ENCODE measurements around the gene KCNJ9. TPM values are rescaled to one million over a fixed set of nuclear protein-coding genes. Genes with fewer than 3 reads are reported as not detected.
"Not testable (repeated sequence)": the region's sequence is repeated elsewhere in the genome, so short reads cannot be mapped to it uniquely, and the experiment has no call there.

Gene KCNJ9
- total and polyA plus RNA-seq, 4 donors: not detected

- no peaks in the 10 kb centered on the region for H3K27me3 ChIP-seq (ENCODE audit: control insufficient read depth in 4 of 4, insufficient read depth in 4 of 4, low read length in 3 of 4)
- H3K9ac ChIP-seq (ENCODE audit: low read depth in 1 of 2, low read length in 2 of 2): no peak overlapping the region
- no peak overlapping the region for H3K27ac ChIP-seq (ENCODE audit: low read depth in 1 of 2, low read length in 2 of 2)
- no peak overlapping the region for H3K4me3 ChIP-seq (ENCODE audit: low read depth in 1 of 3, low read length in 3 of 3)
- peaks cover 0 to 15% (median 5%) of the 10 kb centered on the region in 4 donors for H3K4me1 ChIP-seq (ENCODE audit: control insufficient read depth in 4 of 4, insufficient read depth in 4 of 4, low read length in 3 of 4)
- H3K9me3 ChIP-seq (ENCODE audit: control insufficient read depth in 4 of 4, low read length in 3 of 4): no peaks in the 10 kb centered on the region
- no peak for TF ChIP-seq REST (IDR thresholded peaks at IDR 0.05)
- no peak for TF ChIP-seq ATF3 (IDR thresholded peaks at IDR 0.05)
- TF ChIP-seq SP1 (IDR thresholded peaks at IDR 0.05): no peak
- TF ChIP-seq FOXA2 (IDR thresholded peaks at IDR 0.05): no peak
- no peak for TF ChIP-seq JUND (IDR thresholded peaks at IDR 0.05)
- no peak for TF ChIP-seq TAF1 (conservative IDR thresholded peaks at IDR 0.05)
- no peaks in the 10 kb centered on the region for H3K36me3 ChIP-seq (ENCODE audit: control insufficient read depth in 4 of 4, insufficient read depth in 3 of 4, low read depth in 1 of 4, low read length in 3 of 4)
- 84% methylated on average over 3 of the region's 3 CpGs for WGBS
- no peak for DNase-seq (ENCODE audit: low spot score)
These were observed 32.2 kb upstream of the KCNJ9 start for GRCh38 chr1:160049101-160049500.

- DNase-seq (ENCODE audit: low spot score): not testable (repeated sequence)
- 82% methylated on average over 2 of the region's 2 CpGs for WGBS
These were observed 31.2 kb upstream of the KCNJ9 start for GRCh38 chr1:160050182-160050581.

GRCh38 chr1:160050619-160051018 is 30.7 kb upstream of the KCNJ9 start:
- Histone ChIP-seq H3K27me3 (ENCODE audit: control insufficient read depth in 4 of 4, insufficient read depth in 4 of 4, low read length in 3 of 4) (no peaks in the 10 kb centered on the region), H3K9me3 (ENCODE audit: control insufficient read depth in 4 of 4, low read length in 3 of 4) (no peaks in the 10 kb centered on the region), H3K27ac (ENCODE audit: low read depth in 1 of 2, low read length in 2 of 2) (no peak overlapping the region), H3K9ac (ENCODE audit: low read depth in 1 of 2, low read length in 2 of 2) (no peak overlapping the region), H3K4me3 (ENCODE audit: low read depth in 1 of 3, low read length in 3 of 3) (no peak overlapping the region), H3K36me3 (ENCODE audit: control insufficient read depth in 4 of 4, insufficient read depth in 3 of 4, low read depth in 1 of 4, low read length in 3 of 4) (no peaks in the 10 kb centered on the region), H3K4me1 (ENCODE audit: control insufficient read depth in 4 of 4, insufficient read depth in 4 of 4, low read length in 3 of 4) (peaks cover 0 to 12% (median 4%) of the 10 kb centered on the region in 4 donors)
- WGBS: 89% methylated on average over 1 of the region's 1 CpG
- TF ChIP-seq TAF1 (conservative IDR thresholded peaks at IDR 0.05) (no peak), SP1 (IDR thresholded peaks at IDR 0.05) (no peak), ZBTB33 (IDR thresholded peaks at IDR 0.05) (no peak), JUND (IDR thresholded peaks at IDR 0.05) (no peak), HNF4A (conservative IDR thresholded peaks at IDR 0.05) (no peak), FOXA2 (IDR thresholded peaks at IDR 0.05) (no peak), CTCF (IDR thresholded peaks at IDR 0.05; ENCODE audit: low read depth, low read length, missing input control) (no peak), RAD21 (IDR thresholded peaks at IDR 0.05) (no peak), MAX (IDR thresholded peaks at IDR 0.05) (no peak), HNF4G (IDR thresholded peaks at IDR 0.05) (no peak), ATF3 (IDR thresholded peaks at IDR 0.05) (no peak), FOXA1 (IDR thresholded peaks at IDR 0.05) (no peak)
- no peak for DNase-seq (ENCODE audit: low spot score)

More at GRCh38 chr1:160050182-160050581, 31.2 kb upstream of the KCNJ9 start:
- not testable (repeated sequence) for H3K27ac ChIP-seq (ENCODE audit: low read depth in 1 of 2, low read length in 2 of 2); H3K9ac ChIP-seq (ENCODE audit: low read depth in 1 of 2, low read length in 2 of 2); H3K4me3 ChIP-seq (ENCODE audit: low read depth in 1 of 3, low read length in 3 of 3); H3K36me3 ChIP-seq (ENCODE audit: control insufficient read depth in 4 of 4, insufficient read depth in 3 of 4, low read depth in 1 of 4, low read length in 3 of 4); H3K9me3 ChIP-seq (ENCODE audit: control insufficient read depth in 4 of 4, low read length in 3 of 4); H3K27me3 ChIP-seq (ENCODE audit: control insufficient read depth in 4 of 4, insufficient read depth in 4 of 4, low read length in 3 of 4)
- peaks cover 0 to 15% (median 5%) of the 10 kb centered on the region in 4 donors for H3K4me1 ChIP-seq (ENCODE audit: control insufficient read depth in 4 of 4, insufficient read depth in 4 of 4, low read length in 3 of 4)

Measured in liver (tissue), 9 donors.